SK-N-SH treated with all-trans-retinoic acid at 6 μM for 48 hours (cell line): Measurements from ENCODE around the gene TTC32.
"Not testable (repeated sequence)": the region's sequence is repeated elsewhere in the genome, so short reads cannot be mapped to it uniquely, and the experiment has no call there.

Experiments
- ATAC-seq: fragments of 200-7000 bp; cut with Tn5 transposase; 3 replicates; pipeline ENCODE4 v1.9.1; 2020; ENCODE audit warnings: mild to moderate bottlenecking, moderate library complexity
- BACH2 ChIP-seq: fragments of 250-450 bp; sonication (Bioruptor Pico); IDR thresholded peaks from 2 replicates; pipeline ENCODE4 v1.9.0; 2021; ENCODE audit warnings: mild to moderate bottlenecking, borderline replicate concordance
- CREB5 ChIP-seq: fragments of 250-450 bp; sonication (Bioruptor Pico); IDR thresholded peaks from 2 replicates; pipeline ENCODE4 v1.5.1; 2020; ENCODE audit warnings: low read depth, mild to moderate bottlenecking, moderate library complexity
- CSDC2 ChIP-seq: fragments of 250-450 bp; sonication (Bioruptor Pico); IDR thresholded peaks from 2 replicates; pipeline ENCODE4 v1.5.0; 2020; ENCODE audit warnings: mild to moderate bottlenecking, moderate library complexity
- ESRRG ChIP-seq: fragments of 250-450 bp; sonication (Bioruptor Pico); IDR thresholded peaks from 2 replicates; pipeline ENCODE4 v1.6.1; 2021; ENCODE audit warnings: mild to moderate bottlenecking
- GLIS3 ChIP-seq: fragments of 250-450 bp; sonication (Bioruptor Pico); IDR thresholded peaks from 2 replicates; pipeline ENCODE4 v1.5.0; 2020; ENCODE audit warnings: mild to moderate bottlenecking, moderate library complexity
- ISL1 ChIP-seq: fragments of 250-450 bp; sonication (Bioruptor Pico); IDR thresholded peaks from 2 replicates; pipeline ENCODE4 v2.1.2; 2022; ENCODE audit warnings: mild to moderate bottlenecking, moderate library complexity
- PATZ1 ChIP-seq: fragments of 250-450 bp; sonication (Bioruptor Pico); IDR thresholded peaks from 2 replicates; pipeline ENCODE4 v1.8.0; 2020; ENCODE audit warnings: mild to moderate bottlenecking, moderate library complexity, borderline replicate concordance
- POU6F1 ChIP-seq: fragments of 250-450 bp; sonication (Bioruptor Pico); IDR thresholded peaks from 2 replicates; pipeline ENCODE4 v1.8.0; 2021; ENCODE audit warnings: low read depth, mild to moderate bottlenecking, moderate library complexity, borderline replicate concordance
- PPARA ChIP-seq: fragments of 250-450 bp; sonication (Bioruptor Pico); IDR thresholded peaks from 2 replicates; pipeline ENCODE4 v1.5.0; 2020; ENCODE audit warnings: mild to moderate bottlenecking, borderline replicate concordance
- SNAI2 ChIP-seq: fragments of 250-450 bp; sonication (Bioruptor Pico); IDR thresholded peaks from 2 replicates; pipeline ENCODE4 v1.5.0; 2020; ENCODE audit warnings: mild to moderate bottlenecking, moderate library complexity
- TOX ChIP-seq: fragments of 250-450 bp; sonication (Bioruptor Pico); IDR thresholded peaks from 2 replicates; pipeline ENCODE4 v1.8.0; 2021; ENCODE audit warnings: mild to moderate bottlenecking, moderate library complexity, borderline replicate concordance
- TSHZ2 ChIP-seq: fragments of 250-450 bp; sonication (Bioruptor Pico); IDR thresholded peaks from 2 replicates; pipeline ENCODE4 v1.5.0; 2020; ENCODE audit warnings: mild to moderate bottlenecking, moderate library complexity
- ZC3H10 ChIP-seq: fragments of 250-450 bp; sonication (Bioruptor Pico); IDR thresholded peaks from 2 replicates; pipeline ENCODE4 v1.5.1; 2021; ENCODE audit warnings: mild to moderate bottlenecking, moderate library complexity
- ZFP30 ChIP-seq: fragments of 450-650 bp; formaldehyde crosslinking; IDR thresholded peaks from 2 replicates; pipeline ENCODE4 v1.5.0; 2022; ENCODE audit warnings: mild to moderate bottlenecking, moderate library complexity
- ZNF70 ChIP-seq: fragments of 450-650 bp; formaldehyde crosslinking; IDR thresholded peaks from 2 replicates; pipeline ENCODE4 v1.5.0; 2020; ENCODE audit warnings: mild to moderate bottlenecking, moderate library complexity

Gene TTC32

GRCh38 chr2:19932928-19933327 lies 31.1 kb upstream of the TTC32 start (continued):
- TF ChIP-seq POU6F1 (CRISPR knock-in tag) = no peak
- no peak for TF ChIP-seq SNAI2 (CRISPR knock-in tag)
- no peak for TF ChIP-seq ESRRG (CRISPR knock-in tag)
- no peak for TF ChIP-seq TOX (CRISPR knock-in tag)
- no peak for TF ChIP-seq BACH2 (CRISPR knock-in tag)
- no peak for TF ChIP-seq ZNF70
- TF ChIP-seq, all 23 proteins: peak for 0

GRCh38 chr2:19929226-19929625 lies 27.4 kb upstream of the TTC32 start:
- ATAC-seq = no peak
- no peak for TF ChIP-seq SNAI2 (CRISPR knock-in tag)
- no peak for TF ChIP-seq CSDC2 (CRISPR knock-in tag)
- no peak for TF ChIP-seq POU6F1 (CRISPR knock-in tag)
- no peak for TF ChIP-seq BACH2 (CRISPR knock-in tag)
- no peak for TF ChIP-seq TSHZ2 (CRISPR knock-in tag)

GRCh38 chr2:19927816-19928215 lies 26.0 kb upstream of the TTC32 start:
- not testable (repeated sequence) for ATAC-seq

GRCh38 chr2:19924526-19924925 lies 22.7 kb upstream of the TTC32 start:
- not testable (repeated sequence) for ATAC-seq

GRCh38 chr2:19922188-19922587 lies 20.4 kb upstream of the TTC32 start:
- not testable (repeated sequence) for ATAC-seq

GRCh38 chr2:19916385-19916950 lies 14.7 kb upstream of the TTC32 start:
- ATAC-seq = no peak
- TF ChIP-seq ZC3H10 (no peak), GLIS3 (no peak), PPARA (CRISPR knock-in tag) (no peak), TSHZ2 (CRISPR knock-in tag) (no peak), CREB5 (CRISPR knock-in tag) (no peak), ISL1 (CRISPR knock-in tag) (no peak), ZFP30 (no peak), ESRRG (CRISPR knock-in tag) (no peak), PATZ1 (CRISPR knock-in tag) (no peak)
- TF ChIP-seq, all 23 proteins: peak for 0
